BLaER1 (cell line): ENCODE data around the gene PDE9A.

Experiments used
- H3K27ac ChIP-seq: shearing (Covaris generic); formaldehyde crosslinking; 2 replicates; pipeline ENCODE4 v1.8.1; 2022
- H3K27me3 ChIP-seq: shearing (Covaris generic); formaldehyde crosslinking; 2 replicates; pipeline ENCODE4 v1.8.1; 2022
- H3K36me3 ChIP-seq: shearing (Covaris generic); formaldehyde crosslinking; 2 replicates; pipeline ENCODE4 v1.8.1; 2022
- H3K4me1 ChIP-seq: shearing (Covaris generic); formaldehyde crosslinking; 2 replicates; pipeline ENCODE4 v1.8.1; 2022
- H3K4me2 ChIP-seq: shearing (Covaris generic); formaldehyde crosslinking; 2 replicates; pipeline ENCODE4 v1.8.1; 2022
- H3K4me3 ChIP-seq: shearing (Covaris generic); formaldehyde crosslinking; 2 replicates; pipeline ENCODE4 v1.8.1; 2022
- H3K9ac ChIP-seq: shearing (Covaris generic); formaldehyde crosslinking; 2 replicates; pipeline ENCODE4 v1.8.1; 2022
- H3K9me3 ChIP-seq: shearing (Covaris generic); formaldehyde crosslinking; 2 replicates; pipeline ENCODE4 v1.8.1; 2022
- H4K20me1 ChIP-seq: shearing (Covaris generic); formaldehyde crosslinking; 2 replicates; pipeline ENCODE4 v1.8.1; 2022
- Cebpa-rat ChIP-seq: shearing (Covaris generic); IDR thresholded peaks from 2 replicates; pipeline ENCODE4 v1.8.1; 2022

Gene PDE9A

GRCh38 chr21:42632336-42632751 lies 21.1 kb upstream of the PDE9A start:
- H3K36me3 ChIP-seq = no peaks in the 10 kb centered on the region
- H3K27me3 ChIP-seq = 0 out of 2 replicates have a peak, but pooled peaks cover 3% of the 10 kb centered on the region
- H3K9ac ChIP-seq = no peak overlapping the region
- H4K20me1 ChIP-seq = no peaks in the 10 kb centered on the region
- H3K9me3 ChIP-seq = no peaks in the 10 kb centered on the region
- H3K4me1 ChIP-seq = no peaks in the 10 kb centered on the region
- no peak for TF ChIP-seq Cebpa-rat
- no peak overlapping the region for H3K4me3 ChIP-seq
- H3K4me2 ChIP-seq = no peak overlapping the region
- H3K27ac ChIP-seq = no peak overlapping the region

- Histone ChIP-seq H3K4me3 (no peak overlapping the region), H3K27me3 (0 out of 2 replicates have a peak, but pooled peaks cover 1% of the 10 kb centered on the region), H3K27ac (no peak overlapping the region), H3K4me1 (no peaks in the 10 kb centered on the region), H4K20me1 (no peaks in the 10 kb centered on the region), H3K9me3 (no peaks in the 10 kb centered on the region), H3K4me2 (no peak overlapping the region), H3K36me3 (no peaks in the 10 kb centered on the region), H3K9ac (no peak overlapping the region)
- no peak for TF ChIP-seq Cebpa-rat
Measured at GRCh38 chr21:42632771-42633690, 20.4 kb upstream of the PDE9A start.

- Histone ChIP-seq H3K36me3 (no peaks in the 10 kb centered on the region), H3K9ac (no peak overlapping the region), H3K27ac (no peak overlapping the region), H3K4me2 (no peak overlapping the region), H3K4me3 (no peak overlapping the region), H3K27me3 (no peaks in the 10 kb centered on the region), H3K9me3 (no peaks in the 10 kb centered on the region), H3K4me1 (no peaks in the 10 kb centered on the region), H4K20me1 (no peaks in the 10 kb centered on the region)
- no peak for TF ChIP-seq Cebpa-rat
Measured at GRCh38 chr21:42633858-42634257, 19.6 kb upstream of the PDE9A start.

GRCh38 chr21:42635848-42636519 lies 17.4 kb upstream of the PDE9A start:
- TF ChIP-seq Cebpa-rat = no peak
- H3K4me1 ChIP-seq = no peaks in the 10 kb centered on the region
- H3K4me3 ChIP-seq = no peak overlapping the region
- H3K27ac ChIP-seq = no peak overlapping the region
- H3K4me2 ChIP-seq = no peak overlapping the region
- H3K9ac ChIP-seq = no peak overlapping the region
- H3K9me3 ChIP-seq = no peaks in the 10 kb centered on the region
- H3K27me3 ChIP-seq = no peaks in the 10 kb centered on the region
- no peaks in the 10 kb centered on the region for H3K36me3 ChIP-seq
- H4K20me1 ChIP-seq = no peaks in the 10 kb centered on the region

- H3K27ac ChIP-seq = no peak overlapping the region
- H3K4me3 ChIP-seq = no peak overlapping the region
- no peaks in the 10 kb centered on the region; the same call in 1 of the 2 replicates for H4K20me1 ChIP-seq
- H3K36me3 ChIP-seq = no peaks in the 10 kb centered on the region
- H3K4me1 ChIP-seq = no peaks in the 10 kb centered on the region
- H3K9ac ChIP-seq = no peak overlapping the region
- peak; percentile 50; the same call in 1 of the 2 replicates for TF ChIP-seq Cebpa-rat
- H3K9me3 ChIP-seq = no peaks in the 10 kb centered on the region
- no peak overlapping the region for H3K4me2 ChIP-seq
- H3K27me3 ChIP-seq = no peaks in the 10 kb centered on the region
Measured at GRCh38 chr21:42636520-42637266, 16.7 kb upstream of the PDE9A start.

- Histone ChIP-seq H3K4me3 (no peak overlapping the region), H3K9ac (no peak overlapping the region), H3K4me2 (no peak overlapping the region), H3K27me3 (no peaks in the 10 kb centered on the region), H4K20me1 (no peaks in the 10 kb centered on the region; the same call in 1 of the 2 replicates), H3K27ac (no peak overlapping the region), H3K4me1 (no peaks in the 10 kb centered on the region), H3K36me3 (no peaks in the 10 kb centered on the region), H3K9me3 (no peaks in the 10 kb centered on the region)
- no peak for TF ChIP-seq Cebpa-rat
Measured at GRCh38 chr21:42637267-42638041, 16.0 kb upstream of the PDE9A start.

- no peak for TF ChIP-seq Cebpa-rat
- H3K9ac ChIP-seq = no peak overlapping the region
- no peaks in the 10 kb centered on the region for H3K36me3 ChIP-seq
- H3K9me3 ChIP-seq = no peaks in the 10 kb centered on the region
- H3K4me2 ChIP-seq = no peak overlapping the region
- H3K4me3 ChIP-seq = no peak overlapping the region
- no peaks in the 10 kb centered on the region; the same call in 1 of the 2 replicates for H4K20me1 ChIP-seq
- H3K4me1 ChIP-seq = no peaks in the 10 kb centered on the region
- H3K27me3 ChIP-seq = no peaks in the 10 kb centered on the region
- H3K27ac ChIP-seq = no peak overlapping the region
Measured at GRCh38 chr21:42638266-42638863, 15.1 kb upstream of the PDE9A start.

GRCh38 chr21:42639646-42640152 lies 13.7 kb upstream of the PDE9A start:
- no peak overlapping the region for H3K9ac ChIP-seq
- no peak overlapping the region for H3K27ac ChIP-seq
- no peak for TF ChIP-seq Cebpa-rat
- H3K4me2 ChIP-seq = no peak overlapping the region
- no peaks in the 10 kb centered on the region for H3K27me3 ChIP-seq
- no peak overlapping the region for H3K4me3 ChIP-seq
- H4K20me1 ChIP-seq = no peaks in the 10 kb centered on the region; the same call in 1 of the 2 replicates
- no peaks in the 10 kb centered on the region for H3K4me1 ChIP-seq
- no peaks in the 10 kb centered on the region for H3K36me3 ChIP-seq
- no peaks in the 10 kb centered on the region for H3K9me3 ChIP-seq
